ENCODE data around the gene CHKA.

CHKA gene

GRCh38 chr11:68074584-68075352, 46.4 kb downstream of the CHKA start:
- DNase-seq (ENCODE audit: low read depth in 2 of 2): no peak

- DNase-seq (ENCODE audit: low read depth in 2 of 2): no peak
Observed at GRCh38 chr11:68071281-68072048, 49.7 kb downstream of the CHKA start.

GRCh38 chr11:68067991-68068390, 53.2 kb downstream of the CHKA start:
- no peak for DNase-seq (ENCODE audit: low read depth in 2 of 2)

GRCh38 chr11:68066742-68067141, 54.4 kb downstream of the CHKA start:
- DNase-seq (ENCODE audit: low read depth in 2 of 2): no peak

GRCh38 chr11:68065841-68066240, 55.3 kb downstream of the CHKA start:
- DNase-seq (ENCODE audit: low read depth in 2 of 2): no peak

GRCh38 chr11:68064926-68065325, 56.3 kb downstream of the CHKA start:
- DNase-seq (ENCODE audit: low read depth in 2 of 2): no peak

- DNase-seq (ENCODE audit: low read depth in 2 of 2): no peak
Observed at GRCh38 chr11:68061508-68061907, 59.7 kb downstream of the CHKA start.

- no peak for DNase-seq (ENCODE audit: low read depth in 2 of 2)
Observed at GRCh38 chr11:68057807-68058206, 63.4 kb downstream of the CHKA start.

GRCh38 chr11:68056317-68057285, 64.6 kb downstream of the CHKA start:
- DNase-seq (ENCODE audit: low read depth in 2 of 2): no peak

GRCh38 chr11:68053981-68054812, 67.0 kb downstream of the CHKA start:
- no peak for DNase-seq (ENCODE audit: low read depth in 2 of 2)

GRCh38 chr11:68053117-68053516, 68.1 kb downstream of the CHKA start:
- no peak for DNase-seq (ENCODE audit: low read depth in 2 of 2)

- DNase-seq (ENCODE audit: low read depth in 2 of 2): no peak
Observed at GRCh38 chr11:68052137-68052873, 68.9 kb downstream of the CHKA start.

- DNase-seq (ENCODE audit: low read depth in 2 of 2): no peak
Observed at GRCh38 chr11:68051191-68052136, 69.7 kb downstream of the CHKA start.

- no peak for DNase-seq (ENCODE audit: low read depth in 2 of 2)
Observed at GRCh38 chr11:68050371-68050841, 70.8 kb downstream of the CHKA start.

- DNase-seq (ENCODE audit: low read depth in 2 of 2): no peak
Observed at GRCh38 chr11:68049509-68050370, 71.4 kb downstream of the CHKA start.

- DNase-seq (ENCODE audit: low read depth in 2 of 2): no peak
Observed at GRCh38 chr11:68048681-68049508, 72.3 kb downstream of the CHKA start.

Measured in stimulated activated CD8-positive, alpha-beta memory T cell treated with anti-CD3 and anti-CD28 coated beads, Interleukin-15, amount 100 ng/mL, for 48 hours (primary cell).